H9 (cell line): ENCODE results near the gene SYNJ1. TPM values are rescaled to one million over a fixed set of nuclear protein-coding genes. Genes with fewer than 3 reads are reported as not detected.

Experiments
- DNase-seq: peaks from one replicate; pipeline ENCODE4 v3.0.0-alpha.2; 2017
- H2AFZ ChIP-seq: one replicate; pipeline ENCODE4 v1.6.1; 2013; ENCODE audit warnings: mild to moderate bottlenecking, low read length, control low read depth, moderate library complexity
- H2AK5ac ChIP-seq: 2 replicates; pipeline ENCODE4 v1.6.1; 2013; ENCODE audit warnings: low read length, control low read depth, mixed read lengths; ENCODE audit not compliant: insufficient read length
- H2BK120ac ChIP-seq: one replicate; pipeline ENCODE4 v1.6.1; 2013; ENCODE audit warnings: low read depth, mild to moderate bottlenecking, low read length, control low read depth, inconsistent platforms; ENCODE audit not compliant: poor library complexity, severe bottlenecking
- H2BK12ac ChIP-seq: 2 replicates; pipeline ENCODE4 v1.6.1; 2013; ENCODE audit warnings: low read length, control low read depth, mixed read lengths, low read depth; ENCODE audit not compliant: insufficient read length
- H2BK15ac ChIP-seq: 2 replicates; pipeline ENCODE4 v1.6.1; 2013; ENCODE audit warnings: low read depth, low read length, control low read depth
- H2BK20ac ChIP-seq: one replicate; pipeline ENCODE4 v1.6.1; 2013; ENCODE audit warnings: low read depth, mild to moderate bottlenecking, low read length, control low read depth, inconsistent platforms; ENCODE audit not compliant: poor library complexity, severe bottlenecking
- H2BK5ac ChIP-seq: 2 replicates; pipeline ENCODE4 v1.6.1; 2013; ENCODE audit warnings: low read length, control low read depth, mixed read lengths; ENCODE audit not compliant: insufficient read length
- H3K14ac ChIP-seq: 2 replicates; pipeline ENCODE4 v1.6.1; 2013; ENCODE audit warnings: low read length, control low read depth; ENCODE audit not compliant: insufficient read depth
- H3K18ac ChIP-seq: 2 replicates; pipeline ENCODE4 v1.6.1; 2013; ENCODE audit warnings: low read depth, mild to moderate bottlenecking, mixed read lengths, low read length, control low read depth; ENCODE audit not compliant: insufficient read length
- H3K23ac ChIP-seq: 2 replicates; pipeline ENCODE4 v1.6.1; 2013; ENCODE audit warnings: low read length, control low read depth, mixed read lengths, low read depth; ENCODE audit not compliant: insufficient read length
- H3K23me2 ChIP-seq: 2 replicates; pipeline ENCODE4 v1.6.1; 2013; ENCODE audit warnings: low read depth, mild to moderate bottlenecking, mixed read lengths, low read length, control low read depth; ENCODE audit not compliant: insufficient read length, poor library complexity, severe bottlenecking
- H3K27ac ChIP-seq: 2 replicates; pipeline ENCODE4 v1.5.1; 2013; ENCODE audit warnings: low read length, control low read depth, mixed read lengths, low read depth; ENCODE audit not compliant: insufficient read length
- H3K27me3 ChIP-seq: 2 replicates; pipeline ENCODE4 v1.6.1; 2013; ENCODE audit warnings: low read length, control low read depth, inconsistent platforms; ENCODE audit not compliant: insufficient read depth
- H3K4ac ChIP-seq: 2 replicates; pipeline ENCODE4 v1.6.1; 2013; ENCODE audit warnings: low read depth, mild to moderate bottlenecking, control low read depth, inconsistent platforms, low read length, moderate library complexity
- H3K4me1 ChIP-seq: 2 replicates; pipeline ENCODE4 v1.6.1; 2013; ENCODE audit warnings: low read length, control low read depth, inconsistent platforms; ENCODE audit not compliant: insufficient read depth
- H3K4me2 ChIP-seq: 2 replicates; pipeline ENCODE4 v1.6.1; 2013; ENCODE audit warnings: low read length, control low read depth, mixed read lengths; ENCODE audit not compliant: insufficient read length, insufficient read depth
- H3K56ac ChIP-seq: 2 replicates; pipeline ENCODE4 v1.6.1; 2013; ENCODE audit warnings: low read depth, mild to moderate bottlenecking, mixed read lengths, low read length, control low read depth; ENCODE audit not compliant: insufficient read length
- H3K79me1 ChIP-seq: 2 replicates; pipeline ENCODE4 v1.6.1; 2013; ENCODE audit warnings: low read depth, mild to moderate bottlenecking, moderate library complexity, low read length, control low read depth, inconsistent platforms; ENCODE audit not compliant: insufficient read depth, poor library complexity, severe bottlenecking
- H3K79me2 ChIP-seq: 2 replicates; pipeline ENCODE4 v1.6.1; 2013; ENCODE audit warnings: low read length, control low read depth, inconsistent platforms; ENCODE audit not compliant: insufficient read depth
- H3K9ac ChIP-seq: 2 replicates; pipeline ENCODE4 v1.6.1; 2013; ENCODE audit warnings: low read length, control low read depth, mixed read lengths; ENCODE audit not compliant: insufficient read length; ENCODE audit errors: extremely low read depth
- H3K9me3 ChIP-seq: one replicate; pipeline ENCODE4 v1.6.1; 2013; ENCODE audit warnings: low read depth, low read length, inconsistent platforms; ENCODE audit not compliant: control insufficient read depth
- H3T11ph ChIP-seq: one replicate; pipeline ENCODE4 v1.6.1; 2013; ENCODE audit warnings: mild to moderate bottlenecking, low read length, control low read depth, inconsistent platforms
- H4K20me1 ChIP-seq: one replicate; pipeline ENCODE4 v1.6.1; 2013; ENCODE audit not compliant: control insufficient read depth, insufficient read length, insufficient read depth
- H4K5ac ChIP-seq: 2 replicates; pipeline ENCODE4 v1.6.1; 2013; ENCODE audit warnings: low read depth, mild to moderate bottlenecking, mixed read lengths, low read length, control low read depth; ENCODE audit not compliant: insufficient read length
- H4K8ac ChIP-seq: replicated peaks from 2 replicates; pipeline ENCODE4 v1.6.1; 2013; ENCODE audit warnings: low read length, control low read depth, mixed read lengths, low read depth; ENCODE audit not compliant: insufficient read length
- H4K91ac ChIP-seq: 2 replicates; pipeline ENCODE4 v1.6.1; 2013; ENCODE audit warnings: low read depth, mild to moderate bottlenecking, moderate library complexity, mixed read lengths, low read length, control low read depth; ENCODE audit not compliant: insufficient read length
- H3K27ac Mint-ChIP-seq, 3 experiments: 2 replicates in 2 of 3; 3 replicates in 1 of 3; pipeline ENCODE4 v1.8.0; 2020 to 2021; ENCODE audit warnings: mixed read lengths in 3 of 3, mild to moderate bottlenecking in 1 of 3, moderate library complexity in 1 of 3
- H3K27me3 Mint-ChIP-seq: 2 replicates; pipeline ENCODE4 v1.8.0; 2021; ENCODE audit warnings: low read depth, mild to moderate bottlenecking, moderate library complexity, mixed read lengths
- H3K36me3 Mint-ChIP-seq, 3 experiments: 2 replicates in 2 of 3; 3 replicates in 1 of 3; pipeline ENCODE4 v1.8.0; 2020 to 2021; ENCODE audit warnings: low read depth in 3 of 3, mixed read lengths in 3 of 3; ENCODE audit not compliant: insufficient read depth in 1 of 3
- H3K4me1 Mint-ChIP-seq, 2 experiments: 2 replicates each; pipeline ENCODE4 v1.8.0; 2020; ENCODE audit warnings: mixed read lengths in 2 of 2
- H3K4me3 Mint-ChIP-seq, 2 experiments: 2 replicates in 1 of 2; 3 replicates in 1 of 2; pipeline ENCODE4 v1.8.0; 2020 to 2021; ENCODE audit warnings: mild to moderate bottlenecking in 2 of 2, mixed read lengths in 2 of 2, moderate library complexity in 1 of 2
- H3K9me3 Mint-ChIP-seq, 2 experiments: 2 replicates in 1 of 2; 3 replicates in 1 of 2; pipeline ENCODE4 v1.8.0; 2020; ENCODE audit warnings: mild to moderate bottlenecking in 2 of 2, mixed read lengths in 2 of 2, moderate library complexity in 1 of 2
- CTCF ChIP-seq: fragments of 200-600 bp; sonication (generic); conservative IDR thresholded peaks from 3 replicates; pipeline ENCODE4 v1.8.0; 2021; ENCODE audit warnings: antibody characterized with exemption, mild to moderate bottlenecking
- WGBS: extraction: QIAGEN DNeasy Blood & Tissue Kit; methylation state at CpG from one replicate; pipeline ENCODE4 v1.1.7; 2013; ENCODE audit warnings: missing lambda C conversion rate, low lambda C conversion rate, mixed read lengths; ENCODE audit not compliant: insufficient read length; ENCODE audit errors: extremely low coverage; 5-methylcytosine and 5-hydroxymethylcytosine counted together
- total RNA-seq: library from RNA; stranded (reverse); gene quantifications from 2 replicates; pipeline ENCODE4 v1.2.1, GENCODE V29; 2021

SYNJ1 gene
- total RNA-seq, 1 experiment from 2014 or later, result 7.1 TPM

- Histone ChIP-seq H3K23ac (no peak overlapping the region), H4K8ac (no peak overlapping the region), H4K20me1 (no peaks in the 10 kb centered on the region), H2BK120ac (no peak overlapping the region), H3T11ph (no peak overlapping the region), H3K9ac (no peak overlapping the region), H3K4me1 (no peaks in the 10 kb centered on the region), H3K79me2 (no peaks in the 10 kb centered on the region), H2AFZ (no peak overlapping the region), H2BK20ac (no peak overlapping the region), H3K4ac (no peak overlapping the region), H2AK5ac (no peak overlapping the region), H2BK15ac (no peak overlapping the region), H3K79me1 (no peaks in the 10 kb centered on the region), H3K9me3 (no peaks in the 10 kb centered on the region), H3K27ac (no peak overlapping the region), H3K23me2 (no peaks in the 10 kb centered on the region), H3K14ac (no peak overlapping the region), H2BK5ac (no peak overlapping the region), H4K5ac (no peak overlapping the region), H3K18ac (no peak overlapping the region), H2BK12ac (no peak overlapping the region), H3K56ac (no peak overlapping the region), H3K4me2 (no peak overlapping the region), H4K91ac (no peak overlapping the region), H3K27me3 (no peaks in the 10 kb centered on the region)
- no CpG with 5 or more reads among the region's 6 CpGs for WGBS
- peaks cover 26 to 48% (median 37%) of the 10 kb centered on the region in 3 experiments; a peak in 6 of 7 replicates for H3K36me3 Mint-ChIP-seq
- no peak for DNase-seq
- no peaks in the 10 kb centered on the region; the same call in 1 of the 2 replicates for H3K27me3 Mint-ChIP-seq
- no peak overlapping the region for H3K27ac Mint-ChIP-seq
- peaks cover 10 to 15% of the 10 kb centered on the region in 2 experiments for H3K4me1 Mint-ChIP-seq
- no peak for TF ChIP-seq CTCF
- H3K4me3 Mint-ChIP-seq, result no peak overlapping the region
- H3K9me3 Mint-ChIP-seq, result no peaks in the 10 kb centered on the region
These were observed 130.6 kb downstream of the SYNJ1 start for GRCh38 chr21:32597205-32597604.
